Ishikawa (cell line): ENCODE measurements around the gene HMCN1.

ENCODE experiments used
- CEBPB ChIP-seq: IDR thresholded peaks from 2 replicates; pipeline ENCODE4 v1.6.1; 2012
- CREB1 ChIP-seq: IDR thresholded peaks from 2 replicates; pipeline ENCODE4 v1.6.1; 2012; ENCODE audit warnings: low read depth
- EGR1 ChIP-seq: IDR thresholded peaks from 2 replicates; pipeline ENCODE4 v1.6.1; 2012
- EP300 ChIP-seq: IDR thresholded peaks from 2 replicates; pipeline ENCODE4 v1.6.1; 2012; ENCODE audit warnings: borderline replicate concordance
- FOXM1 ChIP-seq: IDR thresholded peaks from 2 replicates; pipeline ENCODE4 v1.6.1; 2012; ENCODE audit warnings: low read depth, borderline replicate concordance
- NFIC ChIP-seq: IDR thresholded peaks from 2 replicates; pipeline ENCODE4 v1.6.1; 2012
- RAD21 ChIP-seq: IDR thresholded peaks from 2 replicates; pipeline ENCODE4 v1.6.1; 2012; ENCODE audit warnings: low read depth
- TAF1 ChIP-seq: IDR thresholded peaks from 2 replicates; pipeline ENCODE4 v1.6.1; 2012; ENCODE audit warnings: low read depth, mild to moderate bottlenecking
- TCF12 ChIP-seq: IDR thresholded peaks from 2 replicates; pipeline ENCODE4 v1.6.1; 2012; ENCODE audit warnings: low read depth
- TEAD4 ChIP-seq: IDR thresholded peaks from 2 replicates; pipeline ENCODE4 v1.6.1; 2012
- USF1 ChIP-seq: IDR thresholded peaks from 2 replicates; pipeline ENCODE4 v1.6.1; 2012
- YY1 ChIP-seq: IDR thresholded peaks from 2 replicates; pipeline ENCODE4 v1.6.1; 2012; ENCODE audit warnings: low read depth
- ZBTB7A ChIP-seq: IDR thresholded peaks from 2 replicates; pipeline ENCODE4 v1.6.1; 2012; ENCODE audit warnings: low read depth
- TF ChIP-seq, protein P1 (sequence below): IDR thresholded peaks from 2 replicates; pipeline ENCODE4 v1.6.1; 2012; ENCODE audit warnings: low read depth, mild to moderate bottlenecking
- TF ChIP-seq, protein P2 (sequence below): IDR thresholded peaks from 2 replicates; pipeline ENCODE4 v1.6.1; 2012

The HMCN1 gene

GRCh38 chr1:186183970-186184628 lies 449.9 kb downstream of the HMCN1 start:
- no peak for TF ChIP-seq CREB1
- no peak for TF ChIP-seq NFIC
- TF ChIP-seq, protein P1, sequence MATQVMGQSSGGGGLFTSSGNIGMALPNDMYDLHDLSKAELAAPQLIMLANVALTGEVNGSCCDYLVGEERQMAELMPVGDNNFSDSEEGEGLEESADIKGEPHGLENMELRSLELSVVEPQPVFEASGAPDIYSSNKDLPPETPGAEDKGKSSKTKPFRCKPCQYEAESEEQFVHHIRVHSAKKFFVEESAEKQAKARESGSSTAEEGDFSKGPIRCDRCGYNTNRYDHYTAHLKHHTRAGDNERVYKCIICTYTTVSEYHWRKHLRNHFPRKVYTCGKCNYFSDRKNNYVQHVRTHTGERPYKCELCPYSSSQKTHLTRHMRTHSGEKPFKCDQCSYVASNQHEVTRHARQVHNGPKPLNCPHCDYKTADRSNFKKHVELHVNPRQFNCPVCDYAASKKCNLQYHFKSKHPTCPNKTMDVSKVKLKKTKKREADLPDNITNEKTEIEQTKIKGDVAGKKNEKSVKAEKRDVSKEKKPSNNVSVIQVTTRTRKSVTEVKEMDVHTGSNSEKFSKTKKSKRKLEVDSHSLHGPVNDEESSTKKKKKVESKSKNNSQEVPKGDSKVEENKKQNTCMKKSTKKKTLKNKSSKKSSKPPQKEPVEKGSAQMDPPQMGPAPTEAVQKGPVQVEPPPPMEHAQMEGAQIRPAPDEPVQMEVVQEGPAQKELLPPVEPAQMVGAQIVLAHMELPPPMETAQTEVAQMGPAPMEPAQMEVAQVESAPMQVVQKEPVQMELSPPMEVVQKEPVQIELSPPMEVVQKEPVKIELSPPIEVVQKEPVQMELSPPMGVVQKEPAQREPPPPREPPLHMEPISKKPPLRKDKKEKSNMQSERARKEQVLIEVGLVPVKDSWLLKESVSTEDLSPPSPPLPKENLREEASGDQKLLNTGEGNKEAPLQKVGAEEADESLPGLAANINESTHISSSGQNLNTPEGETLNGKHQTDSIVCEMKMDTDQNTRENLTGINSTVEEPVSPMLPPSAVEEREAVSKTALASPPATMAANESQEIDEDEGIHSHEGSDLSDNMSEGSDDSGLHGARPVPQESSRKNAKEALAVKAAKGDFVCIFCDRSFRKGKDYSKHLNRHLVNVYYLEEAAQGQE, result no peak
- TF ChIP-seq, protein P2, sequence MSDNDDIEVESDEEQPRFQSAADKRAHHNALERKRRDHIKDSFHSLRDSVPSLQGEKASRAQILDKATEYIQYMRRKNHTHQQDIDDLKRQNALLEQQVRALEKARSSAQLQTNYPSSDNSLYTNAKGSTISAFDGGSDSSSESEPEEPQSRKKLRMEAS, result no peak
- no peak for TF ChIP-seq TEAD4
- no peak for TF ChIP-seq RAD21
- no peak for TF ChIP-seq YY1
- no peak for TF ChIP-seq USF1
- no peak for TF ChIP-seq TCF12
- no peak for TF ChIP-seq FOXM1
- no peak for TF ChIP-seq EP300
- no peak for TF ChIP-seq EGR1
- TF ChIP-seq CEBPB, result no peak
- no peak for TF ChIP-seq TAF1
- no peak for TF ChIP-seq ZBTB7A

GRCh38 chr1:186187601-186188000 lies 453.4 kb downstream of the HMCN1 start:
- TF ChIP-seq USF1 (no peak), CEBPB (no peak), EGR1 (no peak), RAD21 (no peak), CREB1 (no peak), ZBTB7A (no peak), EP300 (no peak), TAF1 (no peak), YY1 (no peak), NFIC (no peak), TCF12 (no peak), TEAD4 (no peak), FOXM1 (no peak)
- TF ChIP-seq, protein P2, result no peak
- TF ChIP-seq, protein P1, result no peak

DNA sequence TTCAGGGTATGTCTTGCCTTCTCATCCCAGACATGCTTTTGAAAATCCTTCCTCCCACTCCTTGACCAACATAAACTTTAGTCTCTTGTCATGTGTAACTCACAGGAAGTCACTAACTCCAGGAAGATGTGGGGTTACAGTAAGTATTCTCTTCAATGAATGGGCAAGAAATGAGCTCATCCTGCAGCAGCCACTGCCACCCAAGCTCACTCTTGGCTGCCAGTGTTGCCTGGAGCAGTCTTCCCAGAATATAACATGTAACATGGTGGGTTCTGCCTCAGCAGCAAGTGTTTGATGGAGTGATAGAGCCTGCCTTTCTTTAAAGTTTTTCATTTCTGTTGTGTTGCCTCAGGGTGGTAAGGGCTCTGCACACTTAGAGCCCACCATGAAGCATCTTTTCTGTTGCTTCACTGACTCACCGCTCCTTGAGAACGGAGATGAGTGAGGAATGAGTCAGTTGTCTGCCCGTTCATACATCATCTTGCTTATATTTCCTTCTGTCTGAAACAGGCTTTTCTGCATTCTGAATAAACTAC lies 453.9 kb downstream of the HMCN1 start:
- no peak for TF ChIP-seq TAF1
- no peak for TF ChIP-seq YY1
- TF ChIP-seq USF1, result no peak
- TF ChIP-seq TEAD4, result no peak
- no peak for TF ChIP-seq EP300
- TF ChIP-seq RAD21, result no peak
- TF ChIP-seq TCF12, result no peak
- TF ChIP-seq NFIC, result no peak
- TF ChIP-seq ZBTB7A, result no peak
- no peak for TF ChIP-seq CEBPB
- TF ChIP-seq, protein P2, result no peak
- TF ChIP-seq, protein P1, result no peak
- no peak for TF ChIP-seq CREB1
- TF ChIP-seq EGR1, result no peak
- no peak for TF ChIP-seq FOXM1

DNA sequence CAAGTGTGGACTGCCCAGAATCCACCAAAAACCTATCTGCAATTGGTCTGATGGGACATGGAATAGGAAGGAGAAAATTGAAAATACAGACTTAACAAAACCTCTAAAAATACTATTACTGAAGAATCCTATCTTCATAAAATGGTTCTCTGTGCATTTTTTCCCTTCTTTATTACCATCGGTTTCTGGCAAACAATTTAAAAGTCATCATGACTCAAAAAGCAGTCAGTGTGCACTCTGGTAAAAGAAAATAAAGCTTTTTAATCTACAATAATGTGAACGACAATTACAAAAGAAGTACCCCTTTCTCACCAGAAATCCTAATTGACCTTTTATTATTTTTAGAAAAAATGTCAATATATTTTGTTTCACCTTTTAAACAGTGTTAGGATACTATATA lies 454.5 kb downstream of the HMCN1 start:
- no peak for TF ChIP-seq CEBPB
